Measurements from ENCODE around the gene MCL1. TPM values are rescaled to one million over a fixed set of nuclear protein-coding genes. Genes with fewer than 3 reads are reported as not detected.

Gene MCL1
- total RNA-seq (2022; extraction: Qiagen RNA extraction), result 227 to 337 TPM (median 299 TPM) in 5 replicates

DNA sequence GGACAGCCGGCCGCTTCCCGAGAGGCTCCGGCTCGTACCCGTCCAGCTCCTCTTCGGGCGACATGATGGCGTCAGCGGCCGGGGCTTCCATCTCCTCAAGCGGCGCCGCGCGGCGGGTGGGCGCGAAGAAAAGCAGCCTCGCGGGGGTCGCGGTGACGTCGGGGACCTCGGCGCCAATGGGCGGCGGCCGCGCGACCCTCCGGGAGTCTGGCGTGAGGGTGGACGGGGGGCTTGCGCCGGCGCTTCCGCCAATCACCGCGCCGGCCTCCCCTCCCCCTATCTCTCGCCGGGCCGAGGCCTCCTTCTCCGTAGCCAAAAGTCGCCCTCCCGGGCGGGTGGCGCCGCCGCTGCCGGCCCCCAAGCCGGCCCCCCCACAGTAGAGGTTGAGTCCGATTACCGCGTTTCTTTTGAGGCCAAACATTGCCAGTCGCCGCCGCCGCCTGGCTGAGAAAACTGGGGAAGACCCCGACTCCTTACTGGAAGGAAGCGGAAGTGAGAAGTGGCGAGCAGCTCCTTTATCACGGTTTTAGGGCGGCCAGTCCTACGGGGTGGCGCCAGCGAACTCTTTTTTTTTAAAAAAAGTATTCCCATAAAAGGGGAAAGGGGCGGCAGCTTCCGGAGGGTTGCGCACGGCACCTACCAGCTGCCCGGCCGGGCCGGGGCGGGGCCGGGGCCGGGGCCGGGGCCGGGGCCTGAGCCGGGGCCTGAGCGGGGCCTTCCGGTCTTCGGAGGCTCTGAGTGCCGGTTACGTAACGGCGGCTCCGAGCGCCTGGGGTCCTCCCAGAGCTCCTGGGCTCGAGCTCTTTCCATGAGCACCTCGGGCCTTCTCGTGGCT is at the start of gene MCL1:
Gene MCL1, minus strand, starts transcription at position 501 of the 835 bp plus-strand sequence. Its CDS starts 80 bp downstream, at position 421.

GRCh38 chr1:150548632-150549495 is 30.5 kb downstream of the MCL1 start, which contains the start of gene ADAMTSL4:
TSS of gene ADAMTSL4 (plus strand) at chr1:150549408. CDS start at chr1:150552289, 2,881 bp downstream.

Other genes starting within 250 kb of the MCL1 start
- 12.5 to 15.7 TPM (median 13.7 TPM) in 5 replicates for gene RPRD2, start 215.5 kb downstream of the MCL1 start, total RNA-seq (2022; extraction: Qiagen RNA extraction)
- gene TARS2, start 92.2 kb downstream of the MCL1 start, total RNA-seq (2022; extraction: Qiagen RNA extraction), result 21.1 to 25.0 TPM (median 23.1 TPM) in 5 replicates
- gene ECM1, start 71.5 kb downstream of the MCL1 start, total RNA-seq (2022; extraction: Qiagen RNA extraction), result 1.4 to 2.0 TPM (median 1.8 TPM) in 5 replicates
- gene FALEC, start 63.9 kb downstream of the MCL1 start, total RNA-seq (2022; extraction: Qiagen RNA extraction), result 0.22 TPM in 1 of 5 replicates, not detected in the others
- 4.4 to 7.3 TPM (median 6.8 TPM) in 5 replicates for gene ADAMTSL4, start 30.2 kb downstream of the MCL1 start, total RNA-seq (2022; extraction: Qiagen RNA extraction)
- 128 to 143 TPM (median 138 TPM) in 5 replicates for gene ENSA, start 50.0 kb upstream of the MCL1 start, total RNA-seq (2022; extraction: Qiagen RNA extraction)
- 11.5 to 21.8 TPM (median 15.3 TPM) in 5 replicates for gene GOLPH3L, start 117.5 kb upstream of the MCL1 start, total RNA-seq (2022; extraction: Qiagen RNA extraction)
- 6.7 to 11.9 TPM (median 9.5 TPM) in 5 replicates for gene HORMAD1, start 141.3 kb upstream of the MCL1 start, total RNA-seq (2022; extraction: Qiagen RNA extraction)
- gene CTSS, start 186.2 kb upstream of the MCL1 start, total RNA-seq (2022; extraction: Qiagen RNA extraction), result 14.9 to 18.7 TPM (median 15.5 TPM) in 5 replicates
- gene CTSK, start 228.7 kb upstream of the MCL1 start, total RNA-seq (2022; extraction: Qiagen RNA extraction), result 1.2 to 2.3 TPM (median 1.4 TPM) in 5 replicates

Measured in A549 treated with Hydrocortisone at 1 μM for 4 hours (cell line).